NOMO-1 (cell line): ENCODE data around the gene ETV6.
A peak's percentile ranks its signal among the peaks of the same experiment; 100 is the strongest.

Experiments used
- DNase-seq, 2 experiments: peaks; one replicate each; lab custom pipeline; 2025; ENCODE audit not compliant: unreplicated experiment in 2 of 2; lab: John Stamatoyannopoulos, UW

ETV6 gene

DNA sequence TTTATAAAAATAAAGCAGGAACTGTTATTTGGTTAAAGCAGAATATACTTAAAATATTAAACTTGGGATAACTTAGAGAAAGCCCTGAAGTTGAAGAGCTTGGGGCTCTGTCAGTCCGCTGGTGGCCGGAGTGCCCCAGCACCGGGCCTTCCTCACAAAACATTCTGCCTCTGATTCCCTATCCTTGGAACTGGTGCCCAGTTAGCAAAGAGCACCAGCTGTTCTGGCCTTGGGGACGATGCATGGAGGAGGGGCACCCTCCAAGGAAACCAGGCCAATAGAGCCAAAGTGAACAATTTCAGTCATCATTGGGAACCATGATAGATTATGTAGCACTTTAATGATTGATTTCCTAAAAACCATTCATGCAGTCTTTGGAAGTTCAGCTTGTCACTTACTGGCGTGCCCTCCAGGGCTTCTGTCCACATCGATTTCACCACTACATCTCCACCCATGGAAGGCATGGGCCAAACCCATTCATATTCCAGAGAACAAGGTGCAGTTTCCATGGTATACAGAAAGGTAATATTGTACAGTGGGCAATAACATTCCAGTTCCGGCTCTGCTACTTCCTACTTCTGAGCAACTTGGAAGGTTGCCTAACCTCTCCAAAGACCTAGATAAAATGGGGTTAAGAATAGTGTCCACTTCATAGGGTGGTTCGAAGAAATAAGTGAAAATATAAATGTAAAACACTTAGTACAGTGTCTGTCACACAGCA, 145.9 kb downstream of the ETV6 start:
- DNase-seq = peak in 1 of 2 experiments; percentile 27

DNA sequence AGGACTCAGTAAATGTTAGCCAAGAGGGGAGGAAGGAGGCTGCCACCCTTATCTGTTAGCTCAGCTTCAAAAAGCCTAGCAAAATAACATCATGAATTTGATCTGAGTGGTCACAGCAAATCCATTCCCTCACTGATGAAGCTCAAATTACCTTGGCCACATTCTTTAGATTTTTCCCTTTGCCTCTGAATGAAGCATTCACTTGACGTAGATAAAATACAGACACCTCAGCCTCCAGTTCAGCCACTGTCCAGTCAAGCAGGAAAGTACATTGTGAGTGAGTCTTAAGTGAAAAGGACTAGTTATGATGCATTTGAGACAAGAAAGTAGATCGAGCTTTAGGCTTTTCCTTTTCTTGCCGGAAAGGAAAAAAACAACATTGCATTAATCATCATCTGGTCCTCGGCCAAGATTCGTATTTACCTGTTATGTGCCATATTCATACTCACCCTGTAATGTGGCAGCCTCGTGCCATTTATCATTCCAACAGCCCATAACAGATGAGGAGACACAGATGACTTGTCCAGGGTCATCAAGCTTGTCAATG, 146.5 kb downstream of the ETV6 start:
- no peak for DNase-seq

DNA sequence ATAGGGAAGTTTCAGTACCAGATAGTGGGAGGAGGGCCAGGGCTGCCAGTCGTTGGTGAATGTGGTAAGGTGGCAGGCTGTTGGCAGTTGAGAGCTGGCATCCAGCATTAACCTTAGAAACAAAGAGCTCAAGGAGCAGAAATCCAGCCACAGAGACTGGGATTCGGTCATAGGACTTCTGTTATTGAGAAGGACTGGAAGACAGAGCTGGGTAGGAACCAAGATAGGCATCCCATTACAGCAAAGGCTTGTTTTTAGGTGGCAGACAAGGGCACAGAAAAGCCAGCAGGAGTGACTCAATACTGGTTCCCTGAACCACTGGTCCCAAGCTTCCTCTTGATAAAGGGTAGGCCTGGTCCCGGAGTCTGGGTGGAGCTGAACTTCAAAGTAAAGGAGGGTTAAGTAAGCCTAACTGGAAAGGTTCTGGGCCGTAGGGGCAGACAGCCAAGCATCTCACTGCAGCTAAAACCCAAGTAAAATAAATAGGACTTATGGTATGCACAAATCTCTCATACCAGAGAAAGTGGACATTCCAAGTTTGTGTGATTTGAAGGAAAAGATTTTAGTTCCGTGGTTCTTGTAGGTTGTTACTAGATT, 147.9 kb downstream of the ETV6 start:
- DNase-seq = no peak

DNA sequence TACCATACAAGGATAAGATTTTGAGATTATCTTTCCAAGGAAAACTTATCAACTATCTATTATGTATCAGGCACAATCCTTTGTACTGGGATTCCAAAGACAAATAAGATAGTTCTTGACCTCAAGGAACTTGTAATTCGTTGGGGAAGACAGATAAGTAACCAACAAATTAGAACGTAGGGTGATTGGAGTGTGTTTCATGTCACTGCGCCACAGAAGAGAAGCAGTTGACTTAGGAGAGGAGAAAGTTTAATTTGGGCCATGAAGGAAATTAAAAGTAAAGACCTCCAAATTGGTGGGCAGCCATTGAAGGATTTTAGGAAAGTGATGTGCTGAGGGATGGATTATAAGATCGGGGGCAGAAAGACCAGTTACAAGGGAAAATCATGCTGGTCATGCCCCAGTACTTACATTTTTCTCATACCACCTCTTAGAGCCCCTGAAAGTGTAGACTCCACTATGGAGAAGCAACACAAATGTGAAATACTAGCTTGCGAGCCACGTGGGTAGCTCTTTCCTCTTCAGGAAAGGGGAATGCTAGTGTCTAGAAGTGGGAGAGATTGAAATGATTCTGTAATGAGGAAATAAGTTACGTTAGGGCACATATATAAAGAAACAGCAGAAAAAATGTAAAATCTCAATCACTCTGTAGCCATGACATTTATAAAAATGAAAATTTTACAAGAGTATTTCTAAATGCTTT, 148.7 kb downstream of the ETV6 start:
- no peak for DNase-seq

GRCh38 chr12:11798856-11799501, 149.5 kb downstream of the ETV6 start:
- DNase-seq = peak; percentile 85 to 93

- no peak for DNase-seq
Measured at GRCh38 chr12:11799502-11799873, 150.0 kb downstream of the ETV6 start.

DNA sequence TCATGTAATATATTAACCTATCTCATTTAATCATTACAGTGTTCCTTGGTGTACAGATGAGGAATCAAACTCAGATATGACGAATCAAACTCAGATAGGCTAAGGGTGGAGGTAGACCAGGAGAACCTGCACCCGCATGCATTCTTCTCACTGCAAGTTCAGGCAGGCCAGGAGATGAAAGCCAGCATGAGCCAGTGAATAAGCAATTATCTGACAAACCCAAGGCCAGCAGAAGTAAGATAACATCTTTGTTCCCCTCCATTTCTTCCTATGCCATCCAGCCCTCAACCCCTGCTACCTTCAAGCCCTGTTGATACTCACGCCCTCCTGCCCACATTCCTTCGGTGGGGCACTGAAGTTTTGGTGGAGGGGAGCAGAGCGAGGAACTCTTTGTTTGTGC, 152.2 kb downstream of the ETV6 start:
- DNase-seq = no peak

GRCh38 chr12:11804130-11804529, 154.7 kb downstream of the ETV6 start:
- no peak for DNase-seq

DNA sequence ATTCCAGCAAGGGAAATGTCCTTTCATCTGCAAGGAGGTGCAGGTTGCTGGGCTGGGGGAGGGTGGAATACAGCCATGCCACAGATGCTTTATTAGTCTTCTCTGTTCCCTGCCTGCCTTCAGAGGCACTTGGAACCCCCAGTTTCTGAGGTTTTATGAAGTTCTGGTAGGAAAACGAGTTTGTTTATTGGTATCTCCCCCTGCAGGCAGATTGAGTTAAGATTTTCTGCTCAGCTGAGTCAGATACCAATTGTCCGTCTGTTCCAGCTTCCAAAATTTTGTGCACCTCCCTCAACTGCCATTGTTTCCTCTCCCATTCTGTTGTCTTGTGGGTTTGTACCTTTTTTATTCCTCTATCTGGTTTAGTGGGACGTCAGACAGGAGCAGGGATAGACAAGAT, 155.6 kb downstream of the ETV6 start:
- no peak for DNase-seq

DNA sequence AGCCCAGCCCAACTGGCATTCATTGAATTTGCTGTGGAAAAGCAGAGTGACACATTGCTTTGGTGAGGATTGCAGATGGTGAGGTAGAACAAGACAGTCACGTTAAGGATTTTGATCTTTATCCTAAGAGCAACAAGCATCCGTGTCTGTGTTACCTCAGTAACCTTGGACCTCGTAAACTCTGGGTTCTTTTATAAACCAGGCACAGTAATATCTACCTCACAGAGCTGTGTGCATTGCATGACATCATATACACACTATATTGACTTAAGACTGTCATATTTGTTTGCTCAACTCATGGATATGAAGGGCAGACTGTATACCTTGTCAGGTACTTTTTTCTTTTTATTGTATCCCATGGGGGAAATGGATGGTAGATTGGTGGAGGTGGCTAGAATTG, 156.2 kb downstream of the ETV6 start:
- no peak for DNase-seq

GRCh38 chr12:11807458-11807857, 158.0 kb downstream of the ETV6 start:
- DNase-seq = no peak

DNA sequence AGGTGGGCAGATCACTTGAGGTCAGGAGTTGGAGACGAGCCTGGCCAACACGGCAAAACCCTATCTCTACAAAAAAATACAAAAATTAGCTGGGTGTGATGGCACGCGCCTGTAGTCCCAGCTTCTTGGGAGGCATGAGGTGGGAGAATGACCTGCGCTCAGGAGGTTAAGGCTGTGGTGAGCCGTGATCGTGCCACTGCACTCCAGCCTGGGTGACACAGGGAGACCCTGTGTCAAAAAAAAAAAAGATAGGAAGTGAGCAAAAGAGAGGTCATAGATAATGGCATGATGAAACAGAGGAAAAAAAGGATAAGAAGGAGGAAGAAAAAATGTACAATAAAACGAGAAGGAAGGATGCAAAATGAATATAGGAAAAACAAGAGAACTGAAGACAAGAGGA, 159.5 kb downstream of the ETV6 start:
- peak in 1 of 2 experiments; percentile 36 for DNase-seq

DNA sequence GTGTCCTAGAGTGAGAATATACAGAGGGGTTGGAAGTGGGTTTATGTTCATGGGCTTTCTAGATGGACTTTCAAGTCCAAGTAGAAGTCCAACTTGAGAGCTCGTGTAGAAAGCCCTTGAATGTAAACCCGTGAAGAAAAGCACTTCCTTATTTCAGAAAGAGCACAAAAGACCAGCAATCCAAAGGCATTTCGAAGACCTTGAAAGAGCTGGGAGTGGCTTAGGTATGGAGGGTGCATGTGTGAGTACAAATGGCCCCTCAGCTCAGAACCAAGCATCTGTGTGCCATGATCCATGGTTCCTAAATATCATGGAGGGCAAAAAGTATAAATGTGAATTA, 160.7 kb downstream of the ETV6 start:
- DNase-seq = peak; percentile 37 to 80

DNA sequence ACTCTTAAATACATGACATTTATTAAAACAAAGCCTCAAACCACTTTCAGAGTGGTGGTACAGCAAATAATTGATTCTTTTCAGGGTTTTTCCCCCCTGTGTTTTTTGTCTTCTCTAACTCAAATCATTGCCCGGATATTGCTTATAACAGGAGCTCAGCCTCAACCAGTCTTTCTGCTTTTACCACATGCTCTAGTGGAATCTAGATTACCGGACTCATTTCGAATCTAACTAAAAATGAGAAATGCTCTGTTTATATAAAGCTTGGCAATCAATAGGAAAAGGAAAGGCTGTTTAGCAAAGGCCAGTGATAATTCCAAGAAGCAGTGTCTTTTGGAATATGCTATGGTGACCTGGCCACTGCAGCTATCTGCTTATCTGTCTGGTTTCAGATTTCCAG, 161.5 kb downstream of the ETV6 start:
- no peak for DNase-seq

DNA sequence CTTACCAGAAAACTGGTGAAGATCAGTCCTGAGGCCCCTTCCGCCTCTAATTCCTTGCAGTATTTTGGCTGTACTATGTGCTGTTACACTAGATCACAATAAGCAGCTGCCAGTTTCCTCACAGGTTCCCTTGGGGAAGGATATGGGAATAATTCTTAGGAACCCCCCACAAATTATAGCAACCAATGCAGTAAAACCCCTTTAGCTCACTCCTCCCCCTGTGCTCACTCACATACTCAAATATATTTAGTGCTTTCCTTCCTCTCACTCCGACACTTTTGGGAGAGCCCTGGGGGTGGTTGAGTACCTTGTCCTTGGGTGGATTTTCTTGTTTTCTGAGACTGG, 162.7 kb downstream of the ETV6 start:
- no peak for DNase-seq

GRCh38 chr12:11812586-11813437, 163.3 kb downstream of the ETV6 start:
- DNase-seq = peak; percentile 63 to 69

DNA sequence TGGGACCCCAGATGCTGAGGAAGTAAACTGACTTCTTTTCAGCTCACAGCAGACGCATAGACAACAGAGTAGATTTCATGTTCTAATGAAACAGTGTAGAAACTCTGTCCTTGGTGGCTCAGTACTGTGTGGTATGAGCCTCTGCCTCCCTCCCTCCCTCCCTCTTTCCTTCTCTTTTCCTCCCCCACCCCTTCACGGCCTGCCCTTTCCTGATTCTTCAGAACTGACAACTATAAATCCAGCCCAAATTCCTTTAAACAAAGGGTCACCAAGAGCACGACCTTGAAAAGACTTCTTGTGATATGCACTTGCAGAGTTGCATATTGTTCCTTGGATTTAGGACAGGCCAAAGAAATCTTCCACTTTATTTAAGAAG, 164.0 kb downstream of the ETV6 start:
- DNase-seq = no peak

DNA sequence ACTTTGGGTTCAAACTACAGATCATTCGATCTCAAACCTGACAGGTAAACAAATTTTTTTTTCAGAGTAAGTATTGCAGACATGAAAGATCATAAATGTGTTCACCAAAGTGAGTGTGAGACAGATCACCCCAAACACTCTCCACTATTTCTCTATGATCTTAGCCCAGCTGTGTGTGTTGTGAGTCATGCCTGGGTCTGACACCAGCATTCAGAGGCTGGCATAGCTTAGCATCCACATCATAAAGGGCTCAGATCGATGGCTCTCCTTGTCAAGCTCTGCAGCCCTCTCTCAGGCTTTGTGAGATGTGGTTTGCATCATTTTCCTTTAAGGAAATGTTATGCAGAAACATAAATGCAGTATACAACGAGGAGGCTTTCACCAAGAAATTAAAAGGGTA, 164.9 kb downstream of the ETV6 start:
- DNase-seq = peak in 1 of 2 experiments; percentile 11

- no peak for DNase-seq
Measured at GRCh38 chr12:11815397-11815796, 165.9 kb downstream of the ETV6 start.

DNA sequence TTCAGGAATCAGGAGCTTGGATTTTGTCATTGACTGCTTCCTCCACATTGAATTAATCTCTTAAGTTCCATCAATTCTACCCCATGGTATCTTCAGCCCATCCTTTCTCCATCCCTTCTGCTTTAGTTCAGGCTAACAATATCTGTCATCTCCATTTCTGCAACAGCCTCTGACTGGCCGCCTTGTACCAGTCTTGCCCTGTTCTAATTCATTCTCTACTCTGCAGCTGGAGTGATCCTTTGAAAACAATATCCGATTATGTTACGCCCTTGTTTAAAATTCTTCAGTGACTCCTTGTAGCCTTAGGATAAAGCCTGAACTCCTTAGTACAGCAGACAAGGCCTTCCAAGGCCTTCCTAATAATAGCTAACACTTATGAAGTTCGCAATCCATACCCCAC, 170.2 kb downstream of the ETV6 start:
- DNase-seq = no peak

GRCh38 chr12:11820476-11820875, 171.0 kb downstream of the ETV6 start:
- no peak for DNase-seq
